MM.1S (cell line): ENCODE data around the gene LRMDA.

Experiments used
- DNase-seq: peaks from one replicate; pipeline ENCODE4 v3.0.0-alpha.2; 2015
- H2AFZ ChIP-seq: fragments of 300-600 bp; sonication (generic); 2 replicates; pipeline ENCODE4 v1.6.0; 2016; ENCODE audit warnings: antibody characterized with exemption, low read length
- H3F3A ChIP-seq: fragments of 300-600 bp; sonication (generic); 2 replicates; pipeline ENCODE4 v1.6.1; 2016; ENCODE audit warnings: mild to moderate bottlenecking, antibody characterized with exemption, low read length, moderate library complexity, mixed read lengths; ENCODE audit not compliant: insufficient read depth
- H3K27ac ChIP-seq: fragments of 300-600 bp; sonication (generic); 2 replicates; pipeline ENCODE4 v1.5.1; 2016; ENCODE audit warnings: mild to moderate bottlenecking, low read length
- H3K27me3 ChIP-seq: fragments of 300-600 bp; sonication (generic); replicated peaks from 2 replicates; pipeline ENCODE4 v1.6.0; 2016; ENCODE audit warnings: low read length; ENCODE audit not compliant: insufficient read depth
- H3K36me3 ChIP-seq: fragments of 300-600 bp; sonication (generic); replicated peaks from 2 replicates; pipeline ENCODE4 v1.6.1; 2016; ENCODE audit warnings: mild to moderate bottlenecking, low read length, mixed read lengths; ENCODE audit not compliant: insufficient read depth
- H3K4me1 ChIP-seq: fragments of 300-600 bp; sonication (generic); 2 replicates; pipeline ENCODE4 v1.6.1; 2016; ENCODE audit warnings: low read length, mixed read lengths
- H3K4me2 ChIP-seq: fragments of 300-600 bp; sonication (generic); 2 replicates; pipeline ENCODE4 v1.6.0; 2016; ENCODE audit warnings: low read depth, low read length
- H3K4me3 ChIP-seq: fragments of 300-600 bp; sonication (generic); 2 replicates; pipeline ENCODE4 v1.5.1; 2016; ENCODE audit warnings: low read length, mixed read lengths
- H3K79me2 ChIP-seq: fragments of 300-600 bp; sonication (generic); 2 replicates; pipeline ENCODE4 v1.6.1; 2016; ENCODE audit warnings: mixed run types, low read length, mixed read lengths
- H3K9ac ChIP-seq: fragments of 300-600 bp; sonication (generic); 2 replicates; pipeline ENCODE4 v1.6.1; 2016; ENCODE audit warnings: low read length, mixed read lengths
- H3K9me2 ChIP-seq: fragments of 300-600 bp; sonication (generic); replicated peaks from 2 replicates; pipeline ENCODE4 v1.6.1; 2016; ENCODE audit warnings: mild to moderate bottlenecking, low read length, mixed read lengths; ENCODE audit not compliant: insufficient read depth
- H3K9me3 ChIP-seq: fragments of 300-600 bp; sonication (generic); replicated peaks from 2 replicates; pipeline ENCODE4 v1.6.1; 2016; ENCODE audit warnings: mild to moderate bottlenecking, low read length, mixed read lengths; ENCODE audit not compliant: insufficient read depth
- H4K20me1 ChIP-seq: fragments of 300-600 bp; sonication (generic); 2 replicates; pipeline ENCODE4 v1.6.1; 2016; ENCODE audit warnings: mild to moderate bottlenecking, low read length, moderate library complexity, mixed read lengths; ENCODE audit not compliant: insufficient read depth
- EZH2 ChIP-seq: fragments of 300-600 bp; sonication (generic); optimal IDR thresholded peaks from 2 replicates; pipeline ENCODE3; 2017; ENCODE audit warnings: low read depth, mild to moderate bottlenecking, antibody characterized with exemption, low read length, mixed read lengths
- EZH2phosphoT487 ChIP-seq: fragments of 300-600 bp; sonication (generic); IDR thresholded peaks from 2 replicates; pipeline ENCODE4 v1.6.1; 2018; ENCODE audit warnings: antibody characterized with exemption, low read length
- TF ChIP-seq, protein P1 (sequence below): fragments of 300-600 bp; sonication (generic); IDR thresholded peaks from 2 replicates; pipeline ENCODE4 v1.5.1; 2016; ENCODE audit warnings: antibody characterized with exemption, low read length, mixed read lengths

Gene LRMDA

GRCh38 chr10:75542084-75542483 lies 110.7 kb downstream of the LRMDA start:
- H3K9me2 ChIP-seq, result no peaks in the 10 kb centered on the region
- H2AFZ ChIP-seq, result no peak overlapping the region
- no peak overlapping the region for H3K9ac ChIP-seq
- H3K4me1 ChIP-seq, result peaks cover 14% of the 10 kb centered on the region
- H3K36me3 ChIP-seq, result no peaks in the 10 kb centered on the region
- no peaks in the 10 kb centered on the region for H3K79me2 ChIP-seq
- H3K4me3 ChIP-seq, result no peak overlapping the region
- H3K4me2 ChIP-seq, result no peak overlapping the region
- TF ChIP-seq EZH2 (no peak), EZH2phosphoT487 (no peak)
- TF ChIP-seq, protein P1, sequence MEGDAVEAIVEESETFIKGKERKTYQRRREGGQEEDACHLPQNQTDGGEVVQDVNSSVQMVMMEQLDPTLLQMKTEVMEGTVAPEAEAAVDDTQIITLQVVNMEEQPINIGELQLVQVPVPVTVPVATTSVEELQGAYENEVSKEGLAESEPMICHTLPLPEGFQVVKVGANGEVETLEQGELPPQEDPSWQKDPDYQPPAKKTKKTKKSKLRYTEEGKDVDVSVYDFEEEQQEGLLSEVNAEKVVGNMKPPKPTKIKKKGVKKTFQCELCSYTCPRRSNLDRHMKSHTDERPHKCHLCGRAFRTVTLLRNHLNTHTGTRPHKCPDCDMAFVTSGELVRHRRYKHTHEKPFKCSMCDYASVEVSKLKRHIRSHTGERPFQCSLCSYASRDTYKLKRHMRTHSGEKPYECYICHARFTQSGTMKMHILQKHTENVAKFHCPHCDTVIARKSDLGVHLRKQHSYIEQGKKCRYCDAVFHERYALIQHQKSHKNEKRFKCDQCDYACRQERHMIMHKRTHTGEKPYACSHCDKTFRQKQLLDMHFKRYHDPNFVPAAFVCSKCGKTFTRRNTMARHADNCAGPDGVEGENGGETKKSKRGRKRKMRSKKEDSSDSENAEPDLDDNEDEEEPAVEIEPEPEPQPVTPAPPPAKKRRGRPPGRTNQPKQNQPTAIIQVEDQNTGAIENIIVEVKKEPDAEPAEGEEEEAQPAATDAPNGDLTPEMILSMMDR, result no peak
- peaks cover 5% of the 10 kb centered on the region for H3F3A ChIP-seq
- H3K27ac ChIP-seq, result no peak overlapping the region
- no peaks in the 10 kb centered on the region for H3K9me3 ChIP-seq
- no peak for DNase-seq
- no peaks in the 10 kb centered on the region for H3K27me3 ChIP-seq
- H4K20me1 ChIP-seq, result no peaks in the 10 kb centered on the region

GRCh38 chr10:75542906-75543305 lies 111.5 kb downstream of the LRMDA start:
- H2AFZ ChIP-seq, result no peak overlapping the region
- no peaks in the 10 kb centered on the region for H3K27me3 ChIP-seq
- H3K9me2 ChIP-seq, result no peaks in the 10 kb centered on the region
- no peak for DNase-seq
- TF ChIP-seq, protein P1, result no peak
- no peak for TF ChIP-seq EZH2phosphoT487
- TF ChIP-seq EZH2, result no peak
- no peaks in the 10 kb centered on the region for H3K36me3 ChIP-seq
- peaks cover 20% of the 10 kb centered on the region for H3K4me1 ChIP-seq
- no peak overlapping the region for H3K4me3 ChIP-seq
- no peaks in the 10 kb centered on the region for H3K79me2 ChIP-seq
- H3K4me2 ChIP-seq, result no peak overlapping the region
- H4K20me1 ChIP-seq, result no peaks in the 10 kb centered on the region
- H3K27ac ChIP-seq, result no peak overlapping the region
- H3K9me3 ChIP-seq, result no peaks in the 10 kb centered on the region
- no peak overlapping the region for H3K9ac ChIP-seq
- H3F3A ChIP-seq, result peaks cover 7% of the 10 kb centered on the region

DNA sequence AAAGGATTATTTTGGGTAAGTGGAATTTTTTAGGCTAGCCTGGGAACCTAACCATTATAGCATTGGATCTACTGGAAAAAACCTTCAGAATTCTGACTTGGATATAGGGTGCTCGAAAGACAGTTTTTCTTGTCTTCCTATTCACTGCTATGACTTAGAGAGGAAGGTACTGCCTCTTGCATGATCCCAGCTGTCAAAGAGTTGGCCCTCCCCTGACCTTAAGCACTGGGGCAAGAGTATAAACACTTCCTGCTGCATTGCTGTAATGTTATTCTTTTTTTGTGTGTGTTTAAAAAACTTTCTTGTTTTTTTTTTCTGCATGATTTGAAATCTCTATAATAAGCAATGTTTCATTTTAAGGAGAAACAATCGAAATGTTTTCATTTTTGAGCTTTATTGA lies 113.0 kb downstream of the LRMDA start:
- no peaks in the 10 kb centered on the region for H3K79me2 ChIP-seq
- no peaks in the 10 kb centered on the region for H3K36me3 ChIP-seq
- no peak for TF ChIP-seq EZH2
- TF ChIP-seq, protein P1, result no peak
- TF ChIP-seq EZH2phosphoT487, result no peak
- H3K9me3 ChIP-seq, result no peaks in the 10 kb centered on the region
- peaks cover 7% of the 10 kb centered on the region for H3F3A ChIP-seq
- H3K9me2 ChIP-seq, result no peaks in the 10 kb centered on the region
- H3K4me1 ChIP-seq, result peaks cover 27% of the 10 kb centered on the region
- no peak overlapping the region for H3K27ac ChIP-seq
- DNase-seq, result no peak
- no peak overlapping the region for H3K4me2 ChIP-seq
- no peak overlapping the region for H2AFZ ChIP-seq
- no peaks in the 10 kb centered on the region for H4K20me1 ChIP-seq
- H3K27me3 ChIP-seq, result no peaks in the 10 kb centered on the region
- H3K9ac ChIP-seq, result no peak overlapping the region
- H3K4me3 ChIP-seq, result no peak overlapping the region
